AG09309 (cell line): Measurements from ENCODE around the gene CNIH1.
"Not testable (repeated sequence)": the region's sequence is repeated elsewhere in the genome, so short reads cannot be mapped to it uniquely, and the experiment has no call there.

Experiments used
- DNase-seq: peaks from one replicate; pipeline ENCODE4 v3.0.0-alpha.2; 2010; ENCODE audit warnings: low read depth
- H3K4me3 ChIP-seq: 2 replicates; pipeline ENCODE4 v1.5.1; 2011; ENCODE audit warnings: mild to moderate bottlenecking, low read depth, low read length, moderate library complexity; ENCODE audit not compliant: control insufficient read depth
- TF ChIP-seq, protein P1 (sequence below): IDR thresholded peaks from 2 replicates; pipeline ENCODE4 v1.5.1; 2011; ENCODE audit warnings: mild to moderate bottlenecking, low read depth, low read length, inconsistent platforms; ENCODE audit not compliant: insufficient read depth, control insufficient read depth; ENCODE audit errors: missing control alignments

The CNIH1 gene

DNA sequence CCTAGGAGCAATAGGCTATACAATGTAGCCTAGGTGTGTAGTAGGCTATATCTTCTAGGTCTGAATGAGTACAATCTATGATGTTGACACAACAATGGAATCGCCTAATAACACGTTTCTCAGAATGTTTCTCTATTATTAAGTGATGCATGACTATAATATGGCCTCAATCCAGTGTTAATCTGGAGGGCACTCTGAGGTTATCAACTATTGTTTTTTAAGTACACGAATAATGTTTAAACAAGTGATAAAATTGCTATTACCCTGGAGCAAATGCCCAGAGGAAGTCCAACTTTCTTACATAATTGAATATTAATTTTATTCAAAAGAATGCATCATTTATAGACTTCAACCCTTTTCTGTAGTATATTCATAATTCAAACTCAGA, 16.4 kb upstream of the CNIH1 start:
- TF ChIP-seq, protein P1, sequence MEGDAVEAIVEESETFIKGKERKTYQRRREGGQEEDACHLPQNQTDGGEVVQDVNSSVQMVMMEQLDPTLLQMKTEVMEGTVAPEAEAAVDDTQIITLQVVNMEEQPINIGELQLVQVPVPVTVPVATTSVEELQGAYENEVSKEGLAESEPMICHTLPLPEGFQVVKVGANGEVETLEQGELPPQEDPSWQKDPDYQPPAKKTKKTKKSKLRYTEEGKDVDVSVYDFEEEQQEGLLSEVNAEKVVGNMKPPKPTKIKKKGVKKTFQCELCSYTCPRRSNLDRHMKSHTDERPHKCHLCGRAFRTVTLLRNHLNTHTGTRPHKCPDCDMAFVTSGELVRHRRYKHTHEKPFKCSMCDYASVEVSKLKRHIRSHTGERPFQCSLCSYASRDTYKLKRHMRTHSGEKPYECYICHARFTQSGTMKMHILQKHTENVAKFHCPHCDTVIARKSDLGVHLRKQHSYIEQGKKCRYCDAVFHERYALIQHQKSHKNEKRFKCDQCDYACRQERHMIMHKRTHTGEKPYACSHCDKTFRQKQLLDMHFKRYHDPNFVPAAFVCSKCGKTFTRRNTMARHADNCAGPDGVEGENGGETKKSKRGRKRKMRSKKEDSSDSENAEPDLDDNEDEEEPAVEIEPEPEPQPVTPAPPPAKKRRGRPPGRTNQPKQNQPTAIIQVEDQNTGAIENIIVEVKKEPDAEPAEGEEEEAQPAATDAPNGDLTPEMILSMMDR: no peak
- no peak for DNase-seq

DNA sequence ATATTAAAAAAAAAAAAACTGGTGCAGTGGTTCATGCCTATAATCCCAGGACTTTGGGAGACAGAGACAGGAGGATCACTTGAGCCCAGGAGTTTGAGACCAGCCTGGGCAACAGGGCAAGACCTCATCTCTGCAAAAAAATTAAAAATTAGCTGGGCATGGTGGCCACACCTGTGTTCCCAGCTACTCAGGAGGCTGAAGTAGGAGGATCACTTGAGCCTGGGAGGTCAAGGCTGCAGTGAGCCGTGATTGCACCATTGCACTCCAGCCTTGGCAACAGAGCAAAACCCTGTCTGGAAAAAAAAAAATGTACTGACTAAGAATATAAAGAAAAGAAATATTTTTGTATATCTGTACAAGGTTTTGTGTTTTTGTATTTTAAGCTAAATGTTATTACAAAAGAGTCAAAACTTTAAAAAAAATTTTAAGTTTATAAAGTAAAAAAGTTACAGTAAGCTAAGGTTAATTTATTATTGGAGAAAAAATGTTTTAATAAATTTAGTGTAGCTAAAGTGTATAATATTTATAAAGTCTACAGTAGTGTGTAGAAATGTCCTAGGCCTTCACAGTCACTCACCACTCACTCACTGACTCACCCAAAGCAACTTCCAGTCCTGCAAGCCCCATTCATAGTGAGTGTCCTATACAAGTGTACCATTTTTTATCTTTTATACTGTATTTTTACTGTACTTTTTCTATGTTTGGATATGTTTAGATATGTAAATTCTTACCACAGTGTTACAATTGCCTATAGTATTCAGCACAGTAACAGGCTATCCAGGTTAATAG, 15.8 kb upstream of the CNIH1 start:
- DNase-seq, H3K4me3 ChIP-seq: not testable (repeated sequence)

More for the DNA sequence above, 16.4 kb upstream of the CNIH1 start:
- H3K4me3 ChIP-seq: no peak overlapping the region

DNA sequence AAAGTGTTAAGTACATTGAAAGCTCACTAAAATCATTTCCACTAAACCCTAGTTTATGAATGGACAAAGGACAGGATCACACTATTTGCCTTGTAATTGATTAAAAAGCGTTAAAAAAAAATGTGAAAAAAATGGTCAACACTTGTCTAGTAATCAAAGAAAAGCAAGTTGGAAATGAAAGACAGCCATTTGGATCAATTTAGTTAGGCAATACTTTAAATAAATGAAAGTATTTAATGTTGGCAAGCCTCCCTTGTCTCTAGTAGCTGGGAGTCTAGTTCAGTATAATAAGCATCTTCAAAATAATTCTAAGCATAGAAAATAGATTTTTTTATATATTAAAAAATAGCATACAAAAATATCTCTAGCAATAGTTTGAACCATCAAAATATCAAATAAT, 14.2 kb upstream of the CNIH1 start:
- DNase-seq: no peak
- TF ChIP-seq, protein P1: no peak
- H3K4me3 ChIP-seq: no peak overlapping the region

DNA sequence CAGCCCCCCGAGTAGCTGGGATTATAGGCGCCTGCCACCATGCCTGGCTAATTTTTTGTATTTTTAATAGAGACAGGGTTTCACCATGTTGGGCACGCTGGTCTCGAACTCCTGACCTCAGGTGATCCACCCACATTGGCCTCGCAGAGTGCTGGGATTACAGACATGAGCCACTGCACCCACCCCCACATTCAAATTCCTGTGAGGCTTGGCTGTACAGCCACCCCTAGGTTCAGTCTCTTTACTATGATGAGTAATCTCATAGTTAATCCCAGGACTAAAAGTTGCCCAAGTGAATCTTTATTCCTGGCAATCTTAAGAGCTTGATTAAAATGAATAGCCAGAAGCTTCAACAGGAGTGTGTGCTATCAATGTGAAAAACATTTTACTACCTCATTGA, 12.8 kb upstream of the CNIH1 start:
- not testable (repeated sequence) for H3K4me3 ChIP-seq, DNase-seq

DNA sequence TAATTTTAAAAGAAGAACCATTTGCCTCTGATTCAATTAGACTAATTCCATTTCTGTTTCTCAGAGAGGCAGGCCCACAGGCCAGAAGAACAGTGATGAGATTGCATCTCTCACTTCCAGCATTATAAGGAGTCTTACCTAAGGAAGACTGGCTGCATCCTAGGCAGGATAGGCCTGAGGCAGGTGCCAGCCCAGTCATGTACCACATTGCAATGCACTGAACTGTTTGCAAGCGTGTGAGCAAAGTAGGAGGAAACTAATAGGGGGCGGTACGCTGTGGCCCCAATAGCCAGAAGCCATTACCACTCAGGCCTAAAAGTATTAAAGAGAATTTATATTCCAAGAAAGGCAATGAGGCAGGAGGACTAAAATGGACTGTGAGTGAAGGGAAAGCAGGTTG, 12.1 kb upstream of the CNIH1 start:
- no peak overlapping the region for H3K4me3 ChIP-seq
- TF ChIP-seq, protein P1: no peak
- DNase-seq: no peak

DNA sequence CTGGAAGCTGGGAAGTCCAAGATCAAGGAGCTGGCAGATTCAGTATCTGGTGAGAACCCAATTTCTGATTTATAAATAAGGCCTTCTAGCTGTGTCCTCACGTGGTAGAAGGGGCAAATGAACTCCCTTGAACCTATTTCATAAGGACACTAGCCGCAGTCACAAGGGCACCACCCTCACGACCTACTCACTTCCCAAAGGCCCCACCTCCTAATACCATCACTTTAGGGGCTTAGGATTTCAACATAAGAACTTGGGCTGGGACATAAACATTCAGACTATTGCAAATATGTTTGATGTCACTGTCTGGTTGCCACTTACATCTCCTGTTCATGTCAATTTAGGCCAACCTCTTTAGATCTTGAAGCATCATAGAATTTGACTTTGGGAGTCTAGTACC, 10.8 kb upstream of the CNIH1 start:
- TF ChIP-seq, protein P1: no peak
- DNase-seq: no peak

DNA sequence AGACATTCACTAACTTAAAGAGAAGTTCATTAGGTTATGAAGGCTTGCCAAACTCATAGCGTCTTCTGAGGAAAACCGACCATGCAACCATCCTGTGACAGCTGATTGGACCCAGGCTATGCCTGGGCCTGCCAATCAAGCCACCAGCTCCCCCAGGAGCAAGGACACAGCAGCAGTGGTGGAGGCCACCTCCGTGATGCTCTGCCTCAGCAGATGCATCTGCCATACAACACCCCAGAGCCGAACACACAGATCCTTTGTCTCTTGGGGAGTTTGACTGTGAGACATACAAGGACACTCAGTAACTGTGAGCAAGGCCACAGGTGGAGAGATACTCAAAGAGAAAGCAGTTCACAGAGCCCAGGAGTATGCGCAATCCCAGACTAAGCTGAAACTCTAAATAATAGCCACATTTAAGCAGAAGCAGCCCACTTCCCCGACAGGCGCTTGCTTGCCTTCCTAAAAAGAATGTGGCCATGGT, 10.0 kb upstream of the CNIH1 start:
- no peak overlapping the region for H3K4me3 ChIP-seq
- no peak for DNase-seq
- TF ChIP-seq, protein P1: no peak

More for the DNA sequence above, 10.8 kb upstream of the CNIH1 start:
- no peak overlapping the region for H3K4me3 ChIP-seq

DNA sequence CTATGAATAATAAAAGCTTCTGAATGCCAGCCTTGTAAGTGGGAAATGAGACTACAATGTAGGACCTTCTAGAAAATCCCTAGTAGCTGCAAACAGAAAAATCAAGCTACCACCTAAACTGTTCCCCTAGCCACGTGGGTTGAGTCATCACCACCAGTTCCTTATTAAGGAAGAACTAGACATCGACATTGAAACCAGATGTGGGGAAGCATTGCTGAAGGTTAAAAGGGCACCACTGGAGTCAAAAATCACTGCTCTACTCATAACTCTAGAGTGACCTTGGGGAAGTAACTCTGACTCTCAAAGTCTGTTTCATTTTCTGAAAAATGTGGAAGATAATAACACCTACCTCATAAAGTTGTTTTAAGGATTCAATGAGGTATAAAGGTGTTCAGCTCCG, 9.4 kb upstream of the CNIH1 start:
- H3K4me3 ChIP-seq: no peak overlapping the region
- TF ChIP-seq, protein P1: no peak
- DNase-seq: no peak
